Neural crest cell (in vitro differentiated cells): ENCODE data around the gene FOXD1. TPM values are rescaled to one million over a fixed set of nuclear protein-coding genes. Genes with fewer than 3 reads are reported as not detected.
"Not testable (repeated sequence)": the region's sequence is repeated elsewhere in the genome, so short reads cannot be mapped to it uniquely, and the experiment has no call there.

ENCODE experiments used
- DNase-seq: peaks from one replicate; pipeline ENCODE4 v3.0.0; 2021; ENCODE audit warnings: low read depth, mixed read lengths, low spot score
- H3K27ac Mint-ChIP-seq: one replicate; pipeline ENCODE4 v1.8.0; 2021; ENCODE audit warnings: mild to moderate bottlenecking, mixed read lengths; ENCODE audit not compliant: unreplicated experiment
- H3K27me3 Mint-ChIP-seq: 2 replicates; pipeline ENCODE4 v1.8.0; 2021; ENCODE audit warnings: low read depth, mild to moderate bottlenecking, mixed read lengths
- H3K36me3 Mint-ChIP-seq: 2 replicates; pipeline ENCODE4 v1.8.0; 2021; ENCODE audit warnings: low read depth, mild to moderate bottlenecking, mixed read lengths
- H3K4me1 Mint-ChIP-seq: 2 replicates; pipeline ENCODE4 v1.8.0; 2021; ENCODE audit warnings: mixed read lengths
- H3K4me3 Mint-ChIP-seq: one replicate; pipeline ENCODE4 v1.8.0; 2021; ENCODE audit warnings: mild to moderate bottlenecking, mixed read lengths
- H3K9me3 Mint-ChIP-seq: 2 replicates; pipeline ENCODE4 v1.8.0; 2021; ENCODE audit warnings: mixed read lengths
- CTCF ChIP-seq: fragments of 200-600 bp; sonication (generic); conservative IDR thresholded peaks from 2 replicates; pipeline ENCODE4 v1.5.0; 2021; ENCODE audit warnings: antibody characterized with exemption, mild to moderate bottlenecking
- total RNA-seq: library from RNA; stranded (reverse); gene quantifications from 2 replicates; pipeline ENCODE4 v1.2.1, GENCODE V29; 2021

The FOXD1 gene
- total RNA-seq, 1 donor from 2014 or later: 0.28 TPM

GRCh38 chr5:73480500-73480899 lies 31.9 kb upstream of the FOXD1 start:
- no peaks in the 10 kb centered on the region for H3K4me1 Mint-ChIP-seq
- no peak overlapping the region for H3K4me3 Mint-ChIP-seq
- H3K9me3 Mint-ChIP-seq: no peaks in the 10 kb centered on the region
- no peaks in the 10 kb centered on the region for H3K36me3 Mint-ChIP-seq
- H3K27ac Mint-ChIP-seq: no peak overlapping the region
- TF ChIP-seq CTCF: no peak
- peaks cover 13% of the 10 kb centered on the region for H3K27me3 Mint-ChIP-seq
- DNase-seq: no peak

GRCh38 chr5:73472116-73472515 lies 23.5 kb upstream of the FOXD1 start:
- no peaks in the 10 kb centered on the region for H3K9me3 Mint-ChIP-seq
- no peak overlapping the region for H3K4me3 Mint-ChIP-seq
- no peak for DNase-seq
- H3K27me3 Mint-ChIP-seq: peaks cover 8% of the 10 kb centered on the region
- no peaks in the 10 kb centered on the region for H3K4me1 Mint-ChIP-seq
- H3K36me3 Mint-ChIP-seq: no peaks in the 10 kb centered on the region
- H3K27ac Mint-ChIP-seq: no peak overlapping the region
- no peak for TF ChIP-seq CTCF

- no peak for DNase-seq
- Mint-ChIP-seq H3K4me3 (no peak overlapping the region), H3K9me3 (no peaks in the 10 kb centered on the region), H3K27ac (no peak overlapping the region), H3K36me3 (no peaks in the 10 kb centered on the region), H3K4me1 (no peaks in the 10 kb centered on the region), H3K27me3 (peaks cover 12% of the 10 kb centered on the region)
- no peak for TF ChIP-seq CTCF
Observed at GRCh38 chr5:73471654-73472053, 23.1 kb upstream of the FOXD1 start.

GRCh38 chr5:73469878-73470277 lies 21.3 kb upstream of the FOXD1 start:
- DNase-seq: no peak
- H3K36me3 Mint-ChIP-seq: no peaks in the 10 kb centered on the region
- H3K9me3 Mint-ChIP-seq: no peaks in the 10 kb centered on the region
- no peak overlapping the region for H3K4me3 Mint-ChIP-seq
- no peaks in the 10 kb centered on the region for H3K4me1 Mint-ChIP-seq
- H3K27ac Mint-ChIP-seq: no peak overlapping the region
- H3K27me3 Mint-ChIP-seq: peaks cover 27% of the 10 kb centered on the region
- no peak for TF ChIP-seq CTCF

- H3K36me3 Mint-ChIP-seq, H3K27ac Mint-ChIP-seq: not testable (repeated sequence)
- H3K27me3 Mint-ChIP-seq: peaks cover 34% of the 10 kb centered on the region
Observed at GRCh38 chr5:73468638-73469037, 20.1 kb upstream of the FOXD1 start.

GRCh38 chr5:73464016-73464745 lies 15.6 kb upstream of the FOXD1 start:
- Mint-ChIP-seq H3K27me3 (peaks cover 55% of the 10 kb centered on the region), H3K9me3 (no peaks in the 10 kb centered on the region), H3K36me3 (no peaks in the 10 kb centered on the region), H3K27ac (no peak overlapping the region), H3K4me3 (no peak overlapping the region), H3K4me1 (no peaks in the 10 kb centered on the region)
- DNase-seq: no peak
- TF ChIP-seq CTCF: no peak

More at GRCh38 chr5:73468638-73469037, 20.1 kb upstream of the FOXD1 start:
- not testable (repeated sequence) for H3K9me3 Mint-ChIP-seq, H3K4me3 Mint-ChIP-seq, DNase-seq, H3K4me1 Mint-ChIP-seq
